Gastroesophageal sphincter (tissue), 3 donors: ENCODE results near the gene EIF3B.

Experiments used
- CTCF ChIP-seq, 4 experiments: fragments of 200-600 bp in 2 of 4; fragments of 450-650 bp in 2 of 4; sonication (generic) in 1 of 4; IDR thresholded peaks; one replicate each; pipeline ENCODE4 v1.5.1; 2017 to 2019; ENCODE audit warnings: antibody characterized with exemption in 4 of 4, mild to moderate bottlenecking in 2 of 4, moderate library complexity in 2 of 4
- POLR2AphosphoS5 ChIP-seq: sonication (generic); formaldehyde crosslinking; IDR thresholded peaks from one replicate; pipeline ENCODE4 v1.6.1; 2017; ENCODE audit warnings: antibody characterized with exemption

GRCh38 chr7:2326951-2327350, 27.7 kb upstream of the EIF3B start:
- TF ChIP-seq CTCF (IDR thresholded peaks at IDR 0.05) = no peak
- no peak for TF ChIP-seq POLR2AphosphoS5
